Erythroblast (primary cell): Measurements from ENCODE around the gene TRPM3.

Source experiments
- GATA1 ChIP-seq: IDR thresholded peaks from 2 replicates; pipeline ENCODE4 v1.6.1; 2011; ENCODE audit warnings: low read depth, mild to moderate bottlenecking, control low read depth, low read length, moderate library complexity
- POLR2A ChIP-seq: IDR thresholded peaks from 2 replicates; pipeline ENCODE4 v1.6.1; 2011; ENCODE audit warnings: mild to moderate bottlenecking, low read length

GRCh38 chr9:70947511-70947910 lies 173.9 kb downstream of the TRPM3 start:
- TF ChIP-seq POLR2A, result no peak
- no peak for TF ChIP-seq GATA1
